Measurements from ENCODE around the gene TMEM44.
A peak's percentile ranks its signal among the peaks of the same experiment; 100 is the strongest.

TMEM44 gene

DNA sequence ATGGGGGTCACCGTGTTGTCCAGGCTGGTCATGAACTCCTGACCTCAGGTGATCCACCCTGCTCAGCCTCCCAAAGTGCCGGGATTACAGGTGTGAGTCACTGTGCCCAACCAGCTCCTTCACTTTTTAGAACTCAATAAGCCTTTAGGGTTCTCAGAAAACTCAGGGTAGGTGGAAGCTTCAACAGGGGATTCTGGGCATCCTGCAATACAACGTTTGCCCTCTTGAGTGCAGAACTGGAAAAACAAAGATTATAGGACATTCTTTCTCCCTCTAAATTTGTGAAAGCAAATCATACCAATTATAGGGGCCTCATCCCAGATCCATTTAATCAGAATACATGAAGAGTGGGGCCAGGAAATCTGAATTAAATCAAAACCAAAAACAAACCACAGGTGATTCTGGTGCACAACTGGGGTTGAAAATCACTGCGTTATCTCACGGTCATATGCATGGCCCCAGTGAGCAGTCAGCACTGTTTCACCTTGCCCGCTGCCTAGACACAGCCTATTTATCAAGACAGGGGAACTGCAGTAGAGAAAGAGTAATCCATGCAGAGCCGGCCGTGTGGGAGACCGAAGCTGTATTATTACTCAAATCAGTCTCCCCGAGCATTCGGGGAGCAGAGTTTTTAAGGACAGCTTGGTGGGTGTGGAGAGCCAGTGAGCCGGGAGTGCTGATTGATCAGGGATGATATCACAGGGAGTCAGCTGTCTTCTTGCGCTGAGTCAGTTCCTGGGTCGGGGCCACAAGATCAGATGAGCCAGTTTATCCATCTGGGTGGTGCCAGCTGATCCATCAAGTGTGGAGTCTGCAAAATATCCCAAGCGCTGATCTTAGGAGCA lies 58.4 kb downstream of the TMEM44 start:
- Histone ChIP-seq H3K18ac (ENCODE audit: low read length) (no peak overlapping the region), H4K8ac (ENCODE audit: low read depth, low read length) (no peak overlapping the region), H3K9me3 (ENCODE audit: insufficient read depth, low read depth, low read length) (peaks cover 2% of the 10 kb centered on the region), H3K4me2 (ENCODE audit: low read length) (no peak overlapping the region), H2BK120ac (ENCODE audit: insufficient read depth, low read length, poor library complexity) (no peak overlapping the region), H2BK5ac (ENCODE audit: low read depth, low read length, poor library complexity) (no peak overlapping the region), H3K79me2 (ENCODE audit: control insufficient read depth, insufficient read depth, low read length, poor library complexity) (no peaks in the 10 kb centered on the region), H4K91ac (ENCODE audit: low read depth, low read length) (no peak overlapping the region), H2BK12ac (ENCODE audit: low read length) (no peak overlapping the region), H3K23ac (ENCODE audit: low read length) (no peak overlapping the region), H3K9ac (ENCODE audit: low read length) (no peak overlapping the region), H2AFZ (ENCODE audit: insufficient read depth, low read length, poor library complexity) (no peak overlapping the region), H3K14ac (ENCODE audit: low read length) (no peak overlapping the region), H3K36me3 (ENCODE audit: control insufficient read depth in 1 of 2, insufficient read depth in 2 of 2, low read length in 2 of 2) (no peaks in the 10 kb centered on the region), H3K27me3 (ENCODE audit: insufficient read depth, low read length) (no peaks in the 10 kb centered on the region), H3K79me1 (ENCODE audit: low read length) (peaks cover 5% of the 10 kb centered on the region), H3K4ac (ENCODE audit: low read depth, low read length) (no peak overlapping the region), H4K12ac (ENCODE audit: low read depth, low read length) (no peak overlapping the region), H2AK5ac (ENCODE audit: low read length) (no peak overlapping the region), H3K4me3 (ENCODE audit: low read depth, low read length) (no peak overlapping the region), H3K27ac (ENCODE audit: low read depth, low read length) (no peak overlapping the region), H3K4me1 (ENCODE audit: control insufficient read depth in 1 of 2, insufficient read depth in 2 of 2, low read length in 2 of 2) (peaks cover 9 to 12% of the 10 kb centered on the region in 2 experiments)
- no peak for DNase-seq
- no CpG with 5 or more reads among the region's 15 CpGs for WGBS (ENCODE audit: extremely low coverage, insufficient coverage, insufficient read length)

- no peak overlapping the region for H3K14ac ChIP-seq (ENCODE audit: low read length)
- no peak overlapping the region for H4K12ac ChIP-seq (ENCODE audit: low read depth, low read length)
- H3K27ac ChIP-seq (ENCODE audit: low read depth, low read length), result no peak overlapping the region
- no peak overlapping the region for H2AFZ ChIP-seq (ENCODE audit: insufficient read depth, low read length, poor library complexity)
- H3K18ac ChIP-seq (ENCODE audit: low read length), result no peak overlapping the region
- no peak overlapping the region for H3K4ac ChIP-seq (ENCODE audit: low read depth, low read length)
- H3K4me3 ChIP-seq (ENCODE audit: low read depth, low read length), result no peak overlapping the region
- no peak overlapping the region for H3K23ac ChIP-seq (ENCODE audit: low read length)
- H4K8ac ChIP-seq (ENCODE audit: low read depth, low read length), result no peak overlapping the region
- no CpG with 5 or more reads among the region's 10 CpGs for WGBS (ENCODE audit: extremely low coverage, insufficient coverage, insufficient read length)
- no peaks in the 10 kb centered on the region for H3K27me3 ChIP-seq (ENCODE audit: insufficient read depth, low read length)
- H3K79me2 ChIP-seq (ENCODE audit: control insufficient read depth, insufficient read depth, low read length, poor library complexity), result no peaks in the 10 kb centered on the region
- H3K9ac ChIP-seq (ENCODE audit: low read length), result no peak overlapping the region
- peaks cover 2% of the 10 kb centered on the region for H3K9me3 ChIP-seq (ENCODE audit: insufficient read depth, low read depth, low read length)
- H3K4me1 ChIP-seq (ENCODE audit: control insufficient read depth in 1 of 2, insufficient read depth in 2 of 2, low read length in 2 of 2), result peaks cover 7 to 12% of the 10 kb centered on the region in 2 experiments
- peaks cover 5% of the 10 kb centered on the region for H3K79me1 ChIP-seq (ENCODE audit: low read length)
- DNase-seq, result peak; percentile 51 to 69
- H3K4me2 ChIP-seq (ENCODE audit: low read length), result no peak overlapping the region
- H2BK5ac ChIP-seq (ENCODE audit: low read depth, low read length, poor library complexity), result no peak overlapping the region
- no peak overlapping the region for H4K91ac ChIP-seq (ENCODE audit: low read depth, low read length)
- H2AK5ac ChIP-seq (ENCODE audit: low read length), result no peak overlapping the region
- H2BK12ac ChIP-seq (ENCODE audit: low read length), result no peak overlapping the region
- no peaks in the 10 kb centered on the region for H3K36me3 ChIP-seq (ENCODE audit: control insufficient read depth in 1 of 2, insufficient read depth in 2 of 2, low read length in 2 of 2)
- no peak overlapping the region for H2BK120ac ChIP-seq (ENCODE audit: insufficient read depth, low read length, poor library complexity)
Measured at GRCh38 chr3:194573680-194574437, 59.4 kb downstream of the TMEM44 start.

GRCh38 chr3:194572944-194573491 lies 60.2 kb downstream of the TMEM44 start:
- Histone ChIP-seq H3K27me3 (ENCODE audit: insufficient read depth, low read length) (no peaks in the 10 kb centered on the region), H3K79me2 (ENCODE audit: control insufficient read depth, insufficient read depth, low read length, poor library complexity) (no peaks in the 10 kb centered on the region), H3K9ac (ENCODE audit: low read length) (no peak overlapping the region), H3K36me3 (ENCODE audit: control insufficient read depth in 1 of 2, insufficient read depth in 2 of 2, low read length in 2 of 2) (no peaks in the 10 kb centered on the region), H3K27ac (ENCODE audit: low read depth, low read length) (no peak overlapping the region), H4K91ac (ENCODE audit: low read depth, low read length) (no peak overlapping the region), H3K18ac (ENCODE audit: low read length) (no peak overlapping the region), H3K79me1 (ENCODE audit: low read length) (peaks cover 5% of the 10 kb centered on the region), H2AK5ac (ENCODE audit: low read length) (no peak overlapping the region), H3K4ac (ENCODE audit: low read depth, low read length) (no peak overlapping the region), H2BK12ac (ENCODE audit: low read length) (no peak overlapping the region), H3K9me3 (ENCODE audit: insufficient read depth, low read depth, low read length) (peaks cover 2% of the 10 kb centered on the region), H3K4me1 (ENCODE audit: control insufficient read depth in 1 of 2, insufficient read depth in 2 of 2, low read length in 2 of 2) (peaks cover 6 to 12% of the 10 kb centered on the region in 2 experiments), H4K12ac (ENCODE audit: low read depth, low read length) (no peak overlapping the region), H2BK120ac (ENCODE audit: insufficient read depth, low read length, poor library complexity) (no peak overlapping the region), H3K4me2 (ENCODE audit: low read length) (no peak overlapping the region), H2BK5ac (ENCODE audit: low read depth, low read length, poor library complexity) (no peak overlapping the region), H2AFZ (ENCODE audit: insufficient read depth, low read length, poor library complexity) (no peak overlapping the region), H4K8ac (ENCODE audit: low read depth, low read length) (no peak overlapping the region), H3K23ac (ENCODE audit: low read length) (no peak overlapping the region), H3K14ac (ENCODE audit: low read length) (no peak overlapping the region), H3K4me3 (ENCODE audit: low read depth, low read length) (no peak overlapping the region)
- no CpG with 5 or more reads among the region's 16 CpGs for WGBS (ENCODE audit: extremely low coverage, insufficient coverage, insufficient read length)
- DNase-seq, result peak; percentile 77 to 81

DNA sequence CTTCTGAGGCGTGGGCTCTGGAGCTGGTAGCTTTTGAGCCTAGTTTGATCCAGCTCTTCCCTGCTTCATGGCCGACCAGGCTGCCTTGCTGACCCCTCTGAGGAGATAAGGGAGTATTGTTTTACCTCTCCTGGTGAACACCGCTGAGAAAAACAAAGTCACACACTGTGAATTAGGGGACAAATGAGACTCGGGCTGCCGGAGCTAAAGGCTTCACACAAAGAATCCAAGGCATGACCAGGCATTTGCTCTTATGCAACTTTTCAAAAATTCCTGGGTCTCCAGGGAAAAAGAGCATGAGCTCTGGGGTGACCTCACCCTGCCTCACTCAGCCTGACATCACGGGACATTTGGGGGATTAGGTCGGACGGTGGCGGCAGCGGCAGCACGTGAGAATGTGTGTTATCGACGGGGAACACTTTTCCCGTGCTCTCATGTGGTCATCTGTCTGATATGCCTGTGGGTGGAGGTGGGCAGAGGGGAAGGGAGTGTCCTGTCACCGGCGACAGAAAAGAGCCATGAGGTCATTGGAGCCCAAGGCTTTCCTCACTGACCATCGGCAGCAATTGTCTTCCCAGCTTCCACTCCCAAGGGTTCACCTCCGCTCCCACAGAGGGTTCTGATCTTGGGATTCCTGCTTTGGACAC lies 61.0 kb downstream of the TMEM44 start:
- DNase-seq, result peak; percentile 90 to 91
- no peak overlapping the region for H2BK12ac ChIP-seq (ENCODE audit: low read length)
- H3K9me3 ChIP-seq (ENCODE audit: insufficient read depth, low read depth, low read length), result peaks cover 2% of the 10 kb centered on the region
- H3K79me2 ChIP-seq (ENCODE audit: control insufficient read depth, insufficient read depth, low read length, poor library complexity), result no peaks in the 10 kb centered on the region
- peak overlapping the region; percentile 28 for H3K27ac ChIP-seq (ENCODE audit: low read depth, low read length)
- no peak overlapping the region for H3K4ac ChIP-seq (ENCODE audit: low read depth, low read length)
- H2BK5ac ChIP-seq (ENCODE audit: low read depth, low read length, poor library complexity), result peak overlapping the region; percentile 12
- H4K91ac ChIP-seq (ENCODE audit: low read depth, low read length), result peak overlapping the region; percentile 50
- H4K12ac ChIP-seq (ENCODE audit: low read depth, low read length), result no peak overlapping the region
- no peaks in the 10 kb centered on the region for H3K27me3 ChIP-seq (ENCODE audit: insufficient read depth, low read length)
- H2AK5ac ChIP-seq (ENCODE audit: low read length), result no peak overlapping the region
- H3K4me1 ChIP-seq (ENCODE audit: control insufficient read depth in 1 of 2, insufficient read depth in 2 of 2, low read length in 2 of 2), result peaks cover 4 to 12% of the 10 kb centered on the region in 2 experiments
- peaks cover 5% of the 10 kb centered on the region for H3K79me1 ChIP-seq (ENCODE audit: low read length)
- no peak overlapping the region for H3K9ac ChIP-seq (ENCODE audit: low read length)
- no peak overlapping the region for H2BK120ac ChIP-seq (ENCODE audit: insufficient read depth, low read length, poor library complexity)
- no peaks in the 10 kb centered on the region for H3K36me3 ChIP-seq (ENCODE audit: control insufficient read depth in 1 of 2, insufficient read depth in 2 of 2, low read length in 2 of 2)
- H3K4me3 ChIP-seq (ENCODE audit: low read depth, low read length), result no peak overlapping the region
- no peak overlapping the region for H3K14ac ChIP-seq (ENCODE audit: low read length)
- H3K23ac ChIP-seq (ENCODE audit: low read length), result no peak overlapping the region
- H3K4me2 ChIP-seq (ENCODE audit: low read length), result peak overlapping the region; percentile 11
- H3K18ac ChIP-seq (ENCODE audit: low read length), result no peak overlapping the region
- peak overlapping the region; percentile 3 for H2AFZ ChIP-seq (ENCODE audit: insufficient read depth, low read length, poor library complexity)
- WGBS (ENCODE audit: extremely low coverage, insufficient coverage, insufficient read length), result no CpG with 5 or more reads among the region's 18 CpGs
- peak overlapping the region; percentile 13 for H4K8ac ChIP-seq (ENCODE audit: low read depth, low read length)

Measured in trophoblast cell (in vitro differentiated cells and primary cell).